H54 (cell line): Measurements from ENCODE around the gene ACTRT2.

Experiments used
- DNase-seq: peaks from one replicate; pipeline ENCODE4 v3.0.0; 2011; ENCODE audit warnings: low spot score, mixed read lengths; ENCODE audit not compliant: insufficient read length
- FAIRE-seq: peaks from 3 replicates; lab custom pipeline; 2011; peaks lifted over from hg19 to GRCh38; lab: Jason Lieb, UNC
- POLR2A ChIP-seq: IDR thresholded peaks from 2 replicates; pipeline ENCODE4 v1.6.1; 2011; ENCODE audit warnings: low read depth, mild to moderate bottlenecking, low read length

ACTRT2 gene

GRCh38 chr1:3003039-3003940 lies 18.0 kb upstream of the ACTRT2 start:
- TF ChIP-seq POLR2A: no peak
- FAIRE-seq: no peak
- no peak for DNase-seq

GRCh38 chr1:3003941-3004270 lies 17.4 kb upstream of the ACTRT2 start:
- TF ChIP-seq POLR2A: no peak
- FAIRE-seq: no peak
- DNase-seq: no peak

- DNase-seq (no peak), FAIRE-seq (no peak)
- no peak for TF ChIP-seq POLR2A
Observed at GRCh38 chr1:3004285-3005205, 16.7 kb upstream of the ACTRT2 start.

GRCh38 chr1:3005771-3006170 lies 15.5 kb upstream of the ACTRT2 start:
- FAIRE-seq: no peak
- DNase-seq: no peak
- no peak for TF ChIP-seq POLR2A

- FAIRE-seq: no peak
- DNase-seq: no peak
- no peak for TF ChIP-seq POLR2A
Observed at GRCh38 chr1:3007298-3008147, 13.7 kb upstream of the ACTRT2 start.

- FAIRE-seq (no peak), DNase-seq (no peak)
- TF ChIP-seq POLR2A: no peak
Observed at GRCh38 chr1:3009021-3009420, 12.2 kb upstream of the ACTRT2 start.

GRCh38 chr1:3009556-3009955 lies 11.7 kb upstream of the ACTRT2 start:
- no peak for TF ChIP-seq POLR2A
- DNase-seq: no peak
- no peak for FAIRE-seq

GRCh38 chr1:3011127-3011526 lies 10.1 kb upstream of the ACTRT2 start:
- DNase-seq (no peak), FAIRE-seq (no peak)
- TF ChIP-seq POLR2A: no peak

- DNase-seq: no peak
Observed at GRCh38 chr1:3011631-3012455, 9.4 kb upstream of the ACTRT2 start.

GRCh38 chr1:3012456-3013291 lies 8.6 kb upstream of the ACTRT2 start:
- FAIRE-seq (no peak), DNase-seq (peak; percentile 56)
- TF ChIP-seq POLR2A: no peak

More at GRCh38 chr1:3011631-3012455, 9.4 kb upstream of the ACTRT2 start:
- no peak for FAIRE-seq
- no peak for TF ChIP-seq POLR2A

GRCh38 chr1:3013371-3014049 lies 7.8 kb upstream of the ACTRT2 start:
- no peak for TF ChIP-seq POLR2A
- FAIRE-seq: no peak
- DNase-seq: no peak

GRCh38 chr1:3014050-3014440 lies 7.2 kb upstream of the ACTRT2 start:
- no peak for DNase-seq
- FAIRE-seq: no peak
- no peak for TF ChIP-seq POLR2A
